CD14-positive monocyte (primary cell): ENCODE data around the gene MIA. TPM values are rescaled to one million over a fixed set of nuclear protein-coding genes. Genes with fewer than 3 reads are reported as not detected.
"Not testable (repeated sequence)": the region's sequence is repeated elsewhere in the genome, so short reads cannot be mapped to it uniquely, and the experiment has no call there.

Experiments used
- DNase-seq, 3 donors: peaks; one replicate each; pipeline ENCODE4 v3.0.0-alpha.2; 2011 to 2022
- H2AFZ ChIP-seq: 2 replicates; pipeline ENCODE4 v1.6.0; 2012; ENCODE audit warnings: mild to moderate bottlenecking, low read depth, low read length, inconsistent platforms; ENCODE audit not compliant: insufficient read depth, poor library complexity, severe bottlenecking
- H3K27ac ChIP-seq, 2 donors: 1 replicate in 1 of 2; 2 replicates in 1 of 2; pipeline ENCODE4 v1.5.1; 2012 to 2013; ENCODE audit warnings: low read length in 2 of 2, control low read depth in 1 of 2, inconsistent platforms in 1 of 2, low read depth in 1 of 2, mild to moderate bottlenecking in 1 of 2
- H3K27me3 ChIP-seq, 2 donors: one replicate each; pipeline versions ENCODE4 v1.6.0 to v1.6.1; 2011 to 2013; ENCODE audit warnings: low read length in 2 of 2; ENCODE audit not compliant: control insufficient read depth in 2 of 2, insufficient read depth in 2 of 2
- H3K36me3 ChIP-seq, 2 donors: replicated peaks in 1 of 2; 1 replicate in 1 of 2; 2 replicates in 1 of 2; pipeline versions ENCODE4 v1.5.1 to v1.6.1; 2012 to 2013; ENCODE audit warnings: low read length in 2 of 2, control low read depth in 1 of 2, inconsistent platforms in 1 of 2, mild to moderate bottlenecking in 1 of 2; ENCODE audit not compliant: insufficient read depth in 2 of 2, control insufficient read depth in 1 of 2
- H3K4me1 ChIP-seq, 2 donors: 1 replicate in 1 of 2; 2 replicates in 1 of 2; pipeline versions ENCODE4 v1.5.1 to v1.6.1; 2012 to 2013; ENCODE audit warnings: low read length in 2 of 2, control low read depth in 1 of 2, inconsistent platforms in 1 of 2, mild to moderate bottlenecking in 1 of 2, moderate library complexity in 1 of 2; ENCODE audit not compliant: insufficient read depth in 2 of 2, control insufficient read depth in 1 of 2
- H3K4me2 ChIP-seq: replicated peaks from 2 replicates; pipeline ENCODE3; 2012; ENCODE audit warnings: low read length, moderate library complexity, mild to moderate bottlenecking; ENCODE audit not compliant: poor library complexity, severe bottlenecking; ENCODE audit errors: extremely low read depth
- H3K4me3 ChIP-seq, 3 experiments: fragments of 200-600 bp in 1 of 3; sonication (generic) in 1 of 3; replicated peaks in 1 of 3; 1 replicate in 2 of 3; 2 replicates in 1 of 3; pipeline ENCODE4 v1.5.1; 2011 to 2013; ENCODE audit warnings: low read length in 3 of 3, mild to moderate bottlenecking in 3 of 3, control low read depth in 2 of 3, low read depth in 2 of 3, inconsistent platforms in 1 of 3, moderate library complexity in 1 of 3
- H3K79me2 ChIP-seq: 2 replicates; pipeline ENCODE4 v1.6.0; 2012; ENCODE audit warnings: mild to moderate bottlenecking, control low read depth, inconsistent platforms, low read length, moderate library complexity; ENCODE audit not compliant: insufficient read depth
- H3K9ac ChIP-seq: 2 replicates; pipeline ENCODE4 v1.6.0; 2017; ENCODE audit warnings: low read length, mild to moderate bottlenecking; ENCODE audit not compliant: insufficient read depth, poor library complexity, severe bottlenecking
- H3K9me3 ChIP-seq, 2 donors: replicated peaks in 1 of 2; 1 replicate in 1 of 2; 2 replicates in 1 of 2; pipeline versions ENCODE4 v1.5.1 to v1.6.1; 2012 to 2013; ENCODE audit warnings: low read length in 2 of 2, control low read depth in 1 of 2; ENCODE audit not compliant: control insufficient read depth in 1 of 2, insufficient read depth in 1 of 2
- H4K20me1 ChIP-seq: 2 replicates; pipeline ENCODE4 v1.6.0; 2012; ENCODE audit warnings: mild to moderate bottlenecking, low read length, control low read depth, moderate library complexity; ENCODE audit not compliant: insufficient read depth
- H3K27ac Mint-ChIP-seq, 7 donors: one replicate each; pipeline ENCODE4 v1.8.0; 2020; ENCODE audit warnings: mild to moderate bottlenecking in 7 of 7, mixed read lengths in 7 of 7, moderate library complexity in 6 of 7, inconsistent platforms in 2 of 7
- H3K27me3 Mint-ChIP-seq, 3 donors: one replicate each; pipeline ENCODE4 v1.8.0; 2021 to 2022; ENCODE audit warnings: low read depth in 3 of 3, mild to moderate bottlenecking in 3 of 3, mixed read lengths in 3 of 3, moderate library complexity in 3 of 3, inconsistent platforms in 1 of 3
- H3K36me3 Mint-ChIP-seq, 2 donors: one replicate each; pipeline ENCODE4 v1.8.0; 2020; ENCODE audit warnings: mixed read lengths in 2 of 2, inconsistent platforms in 1 of 2, mild to moderate bottlenecking in 1 of 2
- H3K4me1 Mint-ChIP-seq: one replicate; pipeline ENCODE4 v1.8.0; 2020; ENCODE audit warnings: mild to moderate bottlenecking, mixed read lengths
- H3K4me3 Mint-ChIP-seq, 2 donors: one replicate each; pipeline ENCODE4 v1.8.0; 2020; ENCODE audit warnings: mild to moderate bottlenecking in 2 of 2, mixed read lengths in 2 of 2, moderate library complexity in 1 of 2
- H3K9me3 Mint-ChIP-seq, 7 donors: one replicate each; pipeline ENCODE4 v1.8.0; 2020 to 2022; ENCODE audit warnings: mixed read lengths in 7 of 7, mild to moderate bottlenecking in 6 of 7, moderate library complexity in 6 of 7, inconsistent platforms in 2 of 7
- WGBS: methylation state at CpG from one replicate; pipeline ENCODE4 v1.1.5; 2013; ENCODE audit warnings: missing lambda C conversion rate; ENCODE audit not compliant: insufficient coverage; 5-methylcytosine and 5-hydroxymethylcytosine counted together
- intact Hi-C, 2 donors: fragments of 100-400 bp; cut with micrococcal nuclease; formaldehyde crosslinking; loops; one replicate each; pipeline versions ENCODE4 v1.15.0 to v1.15.1; 2023
- polyA plus RNA-seq, 3 donors: library from polyadenylated mRNA; depleted of rRNA in 1 of 3; unstranded in 2 of 3; stranded (reverse) in 1 of 3; fragments of 300-500 nt in 2 of 3; fragments of >200 nt in 1 of 3; fragmentation: Illumina TruSeq in 2 of 3; gene quantifications; 1 replicate in 2 of 3; 2 replicates in 1 of 3; pipeline ENCODE4 v1.2.3, GENCODE V29; 2012 to 2021
- TF ChIP-seq, protein P1 (sequence below): fragments of 200-600 bp; IDR thresholded peaks from one replicate; pipeline ENCODE4 v1.8.0; 2022; ENCODE audit warnings: antibody characterized with exemption, mild to moderate bottlenecking

The MIA gene
- polyA plus RNA-seq, 3 donors = 0.47 TPM; not detected in 2

DNA sequence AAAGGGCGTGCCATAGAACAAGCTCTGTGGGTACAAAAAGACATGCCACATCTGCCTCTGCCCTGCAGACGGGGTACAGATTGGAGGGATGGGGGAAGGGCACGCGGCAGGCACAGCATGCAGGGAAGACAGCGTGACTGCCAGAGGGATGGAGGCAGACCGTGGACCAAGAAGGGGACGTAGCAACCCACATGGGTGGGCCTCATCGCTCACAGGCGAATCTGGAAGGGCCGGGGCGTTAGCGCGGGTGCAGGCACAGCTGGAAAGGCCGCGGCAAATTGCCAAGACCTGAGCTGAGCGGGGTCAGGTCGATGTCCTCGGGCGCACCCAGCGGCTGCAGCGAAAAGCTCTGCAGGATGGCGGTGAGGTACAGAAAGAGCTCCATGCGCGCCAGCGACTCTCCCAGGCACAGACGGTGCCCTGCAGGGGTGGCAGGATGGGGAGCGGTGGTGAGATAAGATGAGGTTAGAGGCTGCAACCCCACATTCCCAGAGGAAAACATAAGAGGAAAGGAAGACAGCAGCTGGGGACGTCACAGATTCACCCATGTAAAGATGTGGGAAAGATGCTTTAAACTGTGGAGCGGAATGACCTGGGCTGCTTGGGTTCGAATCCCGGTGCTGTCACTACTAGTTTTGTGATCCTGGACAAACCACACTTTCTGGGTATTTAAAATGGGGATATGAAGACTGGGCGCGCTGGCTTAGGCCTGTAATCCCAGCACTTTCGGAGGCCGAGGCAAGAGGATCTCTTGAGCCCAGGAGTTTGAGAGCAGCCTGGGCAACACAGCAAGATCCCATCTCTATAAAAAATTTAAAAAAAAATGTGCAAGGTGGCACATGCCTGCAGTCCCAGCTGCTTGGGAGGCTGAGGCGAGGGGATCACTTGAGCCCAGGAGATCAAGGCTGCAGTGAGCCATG, 43.4 kb downstream of the MIA start:
- peak overlapping the region; percentile 72 to 95 for H3K4me3 Mint-ChIP-seq
- intact Hi-C loops = loop anchor here in 1 of 2 donors (5.0 kb wide), 1 partner anchor 156 kb away; no protein-coding TSS in a partner anchor
- not testable (repeated sequence) for H3K27me3 ChIP-seq, H3K9ac ChIP-seq, H4K20me1 ChIP-seq, H3K9me3 ChIP-seq, H3K79me2 ChIP-seq, H3K9me3 Mint-ChIP-seq, H3K36me3 Mint-ChIP-seq, H3K36me3 ChIP-seq
- Histone ChIP-seq H2AFZ (peak overlapping the region; percentile 67), H3K27ac (peak overlapping the region in 1 of 2 donors; percentile 58), H3K4me3 (peak overlapping the region; percentile 5 to 64 (median 12)), H3K4me2 (peak overlapping the region; percentile 47), H3K4me1 (peaks cover 37 to 41% of the 10 kb centered on the region in 2 donors)
- peak in 2 of 3 donors; percentile 33 to 84 for DNase-seq
- peak overlapping the region; percentile 9 to 88 (median 71) for H3K27ac Mint-ChIP-seq
- TF ChIP-seq, protein P1, sequence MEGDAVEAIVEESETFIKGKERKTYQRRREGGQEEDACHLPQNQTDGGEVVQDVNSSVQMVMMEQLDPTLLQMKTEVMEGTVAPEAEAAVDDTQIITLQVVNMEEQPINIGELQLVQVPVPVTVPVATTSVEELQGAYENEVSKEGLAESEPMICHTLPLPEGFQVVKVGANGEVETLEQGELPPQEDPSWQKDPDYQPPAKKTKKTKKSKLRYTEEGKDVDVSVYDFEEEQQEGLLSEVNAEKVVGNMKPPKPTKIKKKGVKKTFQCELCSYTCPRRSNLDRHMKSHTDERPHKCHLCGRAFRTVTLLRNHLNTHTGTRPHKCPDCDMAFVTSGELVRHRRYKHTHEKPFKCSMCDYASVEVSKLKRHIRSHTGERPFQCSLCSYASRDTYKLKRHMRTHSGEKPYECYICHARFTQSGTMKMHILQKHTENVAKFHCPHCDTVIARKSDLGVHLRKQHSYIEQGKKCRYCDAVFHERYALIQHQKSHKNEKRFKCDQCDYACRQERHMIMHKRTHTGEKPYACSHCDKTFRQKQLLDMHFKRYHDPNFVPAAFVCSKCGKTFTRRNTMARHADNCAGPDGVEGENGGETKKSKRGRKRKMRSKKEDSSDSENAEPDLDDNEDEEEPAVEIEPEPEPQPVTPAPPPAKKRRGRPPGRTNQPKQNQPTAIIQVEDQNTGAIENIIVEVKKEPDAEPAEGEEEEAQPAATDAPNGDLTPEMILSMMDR = peak; percentile 29
- peaks cover 42% of the 10 kb centered on the region for H3K4me1 Mint-ChIP-seq
- peaks cover 10 to 20% (median 14%) of the 10 kb centered on the region in 3 donors for H3K27me3 Mint-ChIP-seq
- 11% methylated on average over 16 of the region's 36 CpGs for WGBS

DNA sequence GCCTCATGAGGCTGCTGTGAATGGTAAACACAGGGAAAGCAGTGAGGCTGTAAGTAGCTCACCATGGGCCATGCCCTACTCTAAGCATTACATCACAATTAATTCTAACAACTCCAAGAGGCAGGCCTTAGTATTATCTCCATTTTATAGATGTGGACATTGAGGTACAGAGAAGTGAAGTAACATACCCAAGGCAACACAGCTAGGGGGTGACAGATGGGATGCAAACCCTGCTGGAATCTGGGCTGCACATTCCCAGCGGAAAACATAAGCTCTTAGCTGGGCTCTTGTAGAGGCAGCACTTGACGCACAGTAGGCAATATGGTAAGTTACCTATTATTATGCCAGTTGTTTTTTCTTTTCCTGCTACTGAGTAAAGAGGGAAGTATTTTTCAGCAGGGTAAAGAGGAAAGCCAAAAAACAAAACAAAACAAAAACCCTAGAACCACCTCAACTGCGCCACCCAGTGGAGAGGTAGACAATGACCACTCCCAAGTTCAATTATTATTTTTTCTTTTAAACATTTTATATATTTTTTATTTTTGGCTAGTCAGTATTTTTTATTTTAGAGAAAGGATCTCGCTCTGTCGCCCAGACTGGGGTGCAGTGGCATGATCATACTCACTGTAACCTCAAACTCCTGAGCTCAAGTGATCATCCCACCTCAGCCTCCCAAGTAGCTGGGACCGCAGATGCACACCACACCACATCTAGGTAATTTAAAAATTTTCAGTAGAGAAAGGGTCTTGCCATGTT, 44.3 kb downstream of the MIA start:
- peak overlapping the region in 1 of 2 donors; percentile 39 for H3K4me3 Mint-ChIP-seq
- no CpG with 5 or more reads among the region's 6 CpGs for WGBS
- Histone ChIP-seq H3K4me2 (peak overlapping the region; percentile 51), H3K4me3 (peak overlapping the region in 1 of 3 experiments; percentile 34), H3K27ac (peak overlapping the region in 1 of 2 donors; percentile 58), H3K4me1 (peaks cover 46 to 50% of the 10 kb centered on the region in 2 donors)
- H4K20me1 ChIP-seq, H3K36me3 Mint-ChIP-seq, H3K36me3 ChIP-seq, H3K79me2 ChIP-seq, H3K9me3 ChIP-seq, H2AFZ ChIP-seq, H3K9ac ChIP-seq, H3K27me3 ChIP-seq, H3K9me3 Mint-ChIP-seq: not testable (repeated sequence)
- DNase-seq = peak; percentile 41 to 64 (median 62)
- TF ChIP-seq, protein P1 = peak; percentile 85
- H3K4me1 Mint-ChIP-seq = peaks cover 50% of the 10 kb centered on the region
- peaks cover 8 to 11% (median 9%) of the 10 kb centered on the region in 3 donors for H3K27me3 Mint-ChIP-seq
- intact Hi-C loops = loop anchor here (5.0 kb wide), 1 partner anchor 157 kb away; no protein-coding TSS in a partner anchor
- peak overlapping the region in 6 of 7 donors; percentile 26 to 84 (median 66) for H3K27ac Mint-ChIP-seq
